Measurements from ENCODE around the gene OXTR.

The OXTR gene

GRCh38 chr3:8730656-8731055 lies 38.8 kb downstream of the OXTR start:
- Histone ChIP-seq H2AFZ (no peak overlapping the region), H3K4me3 (ENCODE audit: low read depth, low read length) (no peak overlapping the region), H3K9ac (no peak overlapping the region), H3K36me3 (ENCODE audit: control insufficient read depth, insufficient read depth, low read length) (no peaks in the 10 kb centered on the region), H3K4me1 (no peaks in the 10 kb centered on the region), H3K4me2 (ENCODE audit: low read length) (no peak overlapping the region), H3K79me2 (no peaks in the 10 kb centered on the region), H3K27ac (no peak overlapping the region), H3K9me3 (ENCODE audit: control insufficient read depth, low read length) (no peaks in the 10 kb centered on the region), H3K27me3 (ENCODE audit: control insufficient read depth, insufficient read depth, low read length) (no peaks in the 10 kb centered on the region)
- TF ChIP-seq, protein P1, sequence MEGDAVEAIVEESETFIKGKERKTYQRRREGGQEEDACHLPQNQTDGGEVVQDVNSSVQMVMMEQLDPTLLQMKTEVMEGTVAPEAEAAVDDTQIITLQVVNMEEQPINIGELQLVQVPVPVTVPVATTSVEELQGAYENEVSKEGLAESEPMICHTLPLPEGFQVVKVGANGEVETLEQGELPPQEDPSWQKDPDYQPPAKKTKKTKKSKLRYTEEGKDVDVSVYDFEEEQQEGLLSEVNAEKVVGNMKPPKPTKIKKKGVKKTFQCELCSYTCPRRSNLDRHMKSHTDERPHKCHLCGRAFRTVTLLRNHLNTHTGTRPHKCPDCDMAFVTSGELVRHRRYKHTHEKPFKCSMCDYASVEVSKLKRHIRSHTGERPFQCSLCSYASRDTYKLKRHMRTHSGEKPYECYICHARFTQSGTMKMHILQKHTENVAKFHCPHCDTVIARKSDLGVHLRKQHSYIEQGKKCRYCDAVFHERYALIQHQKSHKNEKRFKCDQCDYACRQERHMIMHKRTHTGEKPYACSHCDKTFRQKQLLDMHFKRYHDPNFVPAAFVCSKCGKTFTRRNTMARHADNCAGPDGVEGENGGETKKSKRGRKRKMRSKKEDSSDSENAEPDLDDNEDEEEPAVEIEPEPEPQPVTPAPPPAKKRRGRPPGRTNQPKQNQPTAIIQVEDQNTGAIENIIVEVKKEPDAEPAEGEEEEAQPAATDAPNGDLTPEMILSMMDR (IDR thresholded peaks at IDR 0.05), result no peak

DNA sequence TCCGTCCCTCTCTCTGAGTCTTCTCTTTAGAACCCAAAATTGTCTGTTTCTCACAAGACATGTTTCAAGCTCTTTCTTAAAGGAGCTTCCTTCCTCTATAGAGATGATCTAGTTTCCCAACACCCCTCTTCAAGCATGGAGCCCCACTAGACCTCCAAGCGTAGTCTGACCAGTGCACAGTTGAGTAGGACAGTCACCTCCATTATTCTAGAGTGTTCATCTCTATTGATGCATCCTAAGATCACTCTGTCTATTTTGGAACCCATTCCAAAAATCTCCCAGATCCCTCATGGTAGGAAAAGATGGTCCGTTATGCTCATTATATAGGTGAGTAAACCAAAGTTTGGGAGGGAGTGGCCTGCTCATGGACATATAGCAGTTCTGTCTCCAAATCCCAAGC lies 39.9 kb downstream of the OXTR start:
- TF ChIP-seq, protein P1 (IDR thresholded peaks at IDR 0.05), result no peak
- no peaks in the 10 kb centered on the region for H3K9me3 ChIP-seq (ENCODE audit: control insufficient read depth, low read length)
- no peaks in the 10 kb centered on the region for H3K27me3 ChIP-seq (ENCODE audit: control insufficient read depth, insufficient read depth, low read length)

GRCh38 chr3:8727605-8728512 lies 41.6 kb downstream of the OXTR start:
- Histone ChIP-seq H3K4me1 (no peaks in the 10 kb centered on the region), H3K9ac (no peak overlapping the region), H3K4me2 (ENCODE audit: low read length) (no peak overlapping the region), H3K27ac (no peak overlapping the region), H3K4me3 (ENCODE audit: low read depth, low read length) (no peak overlapping the region), H3K79me2 (no peaks in the 10 kb centered on the region), H2AFZ (no peak overlapping the region), H3K36me3 (ENCODE audit: control insufficient read depth, insufficient read depth, low read length) (no peaks in the 10 kb centered on the region), H3K27me3 (ENCODE audit: control insufficient read depth, insufficient read depth, low read length) (no peaks in the 10 kb centered on the region), H3K9me3 (ENCODE audit: control insufficient read depth, low read length) (no peaks in the 10 kb centered on the region)
- TF ChIP-seq, protein P1 (IDR thresholded peaks at IDR 0.05), result no peak

More for the DNA sequence above, 39.9 kb downstream of the OXTR start:
- H2AFZ ChIP-seq, result no peak overlapping the region
- H3K4me3 ChIP-seq (ENCODE audit: low read depth, low read length), result no peak overlapping the region
- H3K79me2 ChIP-seq, result no peaks in the 10 kb centered on the region
- H3K4me2 ChIP-seq (ENCODE audit: low read length), result no peak overlapping the region
- no peaks in the 10 kb centered on the region for H3K4me1 ChIP-seq
- H3K36me3 ChIP-seq (ENCODE audit: control insufficient read depth, insufficient read depth, low read length), result no peaks in the 10 kb centered on the region
- H3K27ac ChIP-seq, result no peak overlapping the region
- no peak overlapping the region for H3K9ac ChIP-seq

DNA sequence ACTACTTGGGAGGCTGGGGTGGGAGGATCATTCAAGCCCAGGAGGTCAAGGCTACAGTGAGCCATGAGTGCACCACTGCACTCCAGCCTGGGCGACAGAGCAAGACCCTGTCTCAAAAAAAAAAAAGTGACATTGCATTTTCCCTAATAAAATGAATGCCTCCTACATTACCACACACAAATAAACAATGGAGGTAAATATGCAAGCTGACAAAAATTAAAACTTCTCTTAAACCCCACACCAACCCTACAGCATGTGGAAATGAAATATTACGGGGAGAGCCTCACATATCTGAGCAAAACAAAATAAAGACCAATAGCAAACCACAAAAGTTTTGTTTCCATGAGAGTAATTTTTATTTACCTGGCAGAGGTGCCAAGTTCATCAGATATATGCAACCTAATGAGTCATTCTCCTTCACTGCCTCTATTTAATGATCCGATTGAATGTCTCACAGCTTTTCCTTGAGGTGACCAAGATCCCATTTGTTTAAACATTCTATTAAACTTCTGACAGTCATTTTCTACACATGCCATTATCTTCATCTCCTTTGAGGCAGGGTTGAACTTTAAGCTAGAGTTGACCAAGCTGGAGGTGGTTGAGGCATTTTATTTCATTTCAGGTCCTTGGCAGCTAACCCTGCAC lies 45.2 kb downstream of the OXTR start:
- Histone ChIP-seq H3K4me3 (ENCODE audit: low read depth, low read length) (no peak overlapping the region), H3K9ac (no peak overlapping the region)

More for the DNA sequence above, 45.2 kb downstream of the OXTR start:
- H3K9me3 ChIP-seq (ENCODE audit: control insufficient read depth, low read length), result no peaks in the 10 kb centered on the region
- TF ChIP-seq, protein P1 (IDR thresholded peaks at IDR 0.05), result no peak
- H3K4me2 ChIP-seq (ENCODE audit: low read length), result no peak overlapping the region
- H3K27me3 ChIP-seq (ENCODE audit: control insufficient read depth, insufficient read depth, low read length), result no peaks in the 10 kb centered on the region
- no peak overlapping the region for H2AFZ ChIP-seq
- H3K4me1 ChIP-seq, result no peaks in the 10 kb centered on the region
- H3K79me2 ChIP-seq, result no peaks in the 10 kb centered on the region
- no peaks in the 10 kb centered on the region for H3K36me3 ChIP-seq (ENCODE audit: control insufficient read depth, insufficient read depth, low read length)
- no peak overlapping the region for H3K27ac ChIP-seq

Data from parathyroid adenoma (tissue), 2 donors.